HG03045 (cell line): ENCODE measurements around the gene AGBL4.

Experiments
- ATAC-seq: cut with Tn5 transposase; IDR thresholded peaks from one replicate; pipeline ENCODE4 v1.9.1; 2021; ENCODE audit warnings: mild to moderate bottlenecking, moderate library complexity; ENCODE audit not compliant: unreplicated experiment

AGBL4 gene

DNA sequence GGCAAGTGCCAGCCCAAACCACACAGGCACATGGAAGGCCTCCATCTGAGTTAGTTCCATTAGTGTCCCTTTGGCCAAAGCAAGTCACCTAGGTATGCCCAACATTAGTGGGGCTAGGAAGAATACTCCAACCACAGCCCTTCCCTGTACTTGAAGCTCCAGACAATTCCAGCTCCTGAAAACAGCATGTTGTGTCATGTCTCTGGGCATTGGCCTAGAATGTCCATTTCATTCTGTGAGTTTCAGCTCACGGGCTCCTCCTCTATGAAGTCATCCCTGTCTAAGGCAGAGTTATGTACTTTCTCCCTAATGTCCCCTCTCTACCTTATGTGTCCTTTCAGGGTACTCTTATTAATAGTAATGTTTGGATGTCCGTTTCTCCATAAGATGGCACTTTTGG is 1455.3 kb downstream of the AGBL4 start:
- ATAC-seq = no peak

DNA sequence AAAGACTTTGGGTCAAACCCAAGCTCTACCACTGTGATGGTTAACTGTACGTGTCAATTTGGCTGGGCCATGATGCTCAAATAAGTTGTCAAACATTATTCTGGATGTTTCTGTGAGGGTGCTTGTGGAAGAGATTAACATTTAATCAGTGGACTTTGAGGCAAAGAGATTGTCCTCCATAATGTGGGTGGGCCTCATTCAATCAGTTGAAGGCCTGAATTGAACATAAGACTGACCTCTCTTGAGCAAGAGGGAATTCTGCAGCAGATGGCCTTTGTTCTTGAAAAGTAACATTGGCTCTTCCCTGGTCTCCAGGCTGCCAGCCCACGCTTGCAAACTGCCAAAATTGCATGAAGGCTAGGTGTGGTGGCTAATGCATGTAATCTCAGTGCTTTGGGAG is 1457.3 kb downstream of the AGBL4 start:
- no peak for ATAC-seq

DNA sequence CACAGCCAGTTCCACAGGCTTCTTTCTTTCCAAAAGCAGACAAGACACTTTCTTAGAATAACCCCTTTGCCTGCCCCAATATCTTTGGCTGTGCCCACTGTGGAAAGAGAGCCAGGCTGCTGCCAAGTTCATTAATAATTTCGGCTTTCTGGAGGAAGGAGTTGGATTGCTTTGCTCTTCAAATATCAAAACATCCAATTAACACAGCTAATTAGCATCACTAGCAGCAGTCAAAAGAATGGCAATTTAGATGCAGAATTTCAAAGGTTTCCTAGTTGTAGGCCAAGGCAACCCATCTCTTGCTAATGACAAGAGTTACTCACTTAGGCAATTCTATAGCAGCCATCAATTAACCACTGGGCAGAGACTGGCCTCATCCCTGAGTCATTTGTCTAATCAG is 1460.7 kb downstream of the AGBL4 start:
- ATAC-seq = no peak

DNA sequence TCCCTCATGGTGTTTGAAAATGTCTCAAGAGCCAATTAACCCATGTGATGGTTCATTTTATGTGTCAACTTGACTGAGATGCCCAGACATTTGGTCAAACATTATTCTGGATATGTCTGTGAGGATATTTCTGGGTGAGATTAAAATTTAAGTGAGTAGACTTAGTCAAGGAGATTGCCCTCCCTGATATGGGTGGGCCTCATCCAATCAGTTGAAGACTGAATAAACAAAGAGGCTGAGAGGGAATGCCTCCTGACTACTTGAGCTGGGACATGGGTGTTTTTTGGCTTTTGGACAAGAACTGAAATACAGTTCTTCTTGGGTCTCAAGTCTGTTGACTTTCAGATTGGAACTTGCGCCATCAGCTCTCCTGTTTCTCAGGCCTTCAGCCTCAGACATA is 1462.3 kb downstream of the AGBL4 start:
- ATAC-seq = no peak

DNA sequence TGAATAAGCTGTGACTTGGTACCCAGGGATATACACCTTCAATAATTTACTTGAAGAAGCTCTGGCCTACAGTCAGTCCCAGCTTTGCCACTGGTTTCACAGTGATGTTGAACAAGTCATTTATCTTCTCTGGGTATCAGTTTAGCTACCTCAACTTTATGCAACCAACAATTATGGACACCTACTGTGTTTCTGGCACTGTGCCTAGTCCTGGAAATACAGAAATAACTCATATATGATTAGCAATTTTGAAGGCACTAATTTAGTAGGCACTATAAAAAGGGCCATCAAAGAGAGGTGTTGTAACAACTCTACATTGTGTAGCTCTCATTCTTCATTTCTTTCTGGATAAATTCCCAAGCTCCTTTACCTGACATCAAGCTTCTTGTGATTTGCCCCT is 1463.2 kb downstream of the AGBL4 start:
- no peak for ATAC-seq

DNA sequence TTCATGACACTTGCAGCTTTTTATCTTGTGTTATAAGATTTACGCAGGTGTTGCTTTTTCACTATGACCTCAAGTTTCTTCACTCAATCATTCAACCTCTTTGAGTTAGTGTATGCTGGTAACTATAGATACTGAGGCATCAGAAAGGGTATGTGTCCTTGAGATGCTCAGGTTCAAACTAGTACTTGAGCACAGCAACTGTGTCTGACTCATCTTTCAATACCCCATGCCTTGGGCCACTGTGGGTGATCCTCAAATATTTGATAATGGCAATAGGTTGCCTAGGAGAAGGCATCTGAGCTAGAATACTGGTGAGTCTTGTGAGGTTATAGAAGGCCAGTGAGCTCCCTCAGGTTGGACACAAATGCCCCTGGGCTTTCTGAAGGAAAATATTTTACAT is 1463.6 kb downstream of the AGBL4 start:
- ATAC-seq = no peak

DNA sequence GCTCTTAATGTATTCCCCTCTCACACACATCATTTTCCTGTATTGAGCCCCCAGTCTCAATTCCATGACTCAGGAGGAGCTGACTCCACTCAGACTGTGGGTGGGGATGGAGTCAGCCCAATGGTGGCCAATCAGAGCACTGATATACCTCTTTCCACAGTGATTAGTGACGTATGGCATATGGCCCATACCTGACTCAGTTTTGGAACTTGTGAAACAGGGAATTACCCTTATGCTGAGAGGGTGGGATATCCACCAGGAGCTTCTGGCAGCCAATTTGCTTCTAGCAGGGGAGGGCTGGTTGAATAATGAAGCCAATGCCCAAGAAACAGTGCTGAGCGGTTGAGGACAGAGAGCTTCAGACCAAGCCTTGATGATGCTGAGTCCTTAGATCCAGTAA is 1465.4 kb downstream of the AGBL4 start:
- ATAC-seq = no peak

DNA sequence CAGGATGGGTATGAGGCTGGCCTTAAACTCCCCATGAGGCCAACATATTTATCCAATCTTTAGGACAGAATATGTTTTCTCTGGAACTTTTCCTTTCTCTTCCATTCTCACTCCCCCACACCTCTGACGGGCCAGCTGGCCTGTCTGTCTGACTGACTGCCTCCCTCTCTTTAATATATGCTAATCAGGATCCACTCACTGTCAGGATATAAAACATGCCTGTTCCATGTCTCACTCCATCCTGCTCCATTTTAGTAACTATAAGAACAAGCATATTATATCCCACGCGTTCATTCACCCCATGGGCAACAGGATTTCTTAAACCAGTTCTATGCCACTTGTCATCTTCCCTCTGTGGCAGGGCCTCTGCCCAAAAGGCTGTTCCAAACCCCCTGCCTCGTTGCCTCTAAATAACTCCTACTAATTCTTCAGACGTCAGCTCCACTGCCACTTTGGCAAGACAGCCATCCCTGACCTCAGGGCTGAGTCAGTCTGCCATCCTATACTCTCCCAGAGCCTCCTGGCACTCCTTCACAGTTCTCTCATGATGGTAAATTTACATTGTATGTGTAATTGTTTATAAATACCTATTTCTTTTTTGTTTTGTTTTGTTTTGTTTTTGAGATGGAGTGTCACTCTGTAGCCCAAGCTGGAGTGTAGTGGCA is 1467.4 kb downstream of the AGBL4 start:
- no peak for ATAC-seq

DNA sequence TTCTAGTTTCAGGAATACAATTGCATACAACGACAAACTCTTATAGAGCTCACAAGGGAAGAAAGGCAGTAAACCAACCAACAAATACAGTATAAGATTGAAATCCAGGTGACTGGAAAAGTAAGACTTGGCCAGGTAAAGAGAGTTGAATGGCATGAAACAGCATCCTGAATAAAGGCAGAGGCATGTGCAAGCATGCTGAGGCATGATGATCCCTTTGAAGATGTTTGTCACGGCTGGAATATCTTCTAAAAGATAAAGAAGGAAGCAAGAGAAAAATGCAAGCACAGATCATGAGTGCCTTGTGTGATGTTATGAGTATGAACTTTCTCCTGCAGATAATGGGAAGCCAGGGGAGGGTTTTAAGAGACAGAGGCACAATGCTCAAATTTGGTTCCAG is 1468.5 kb downstream of the AGBL4 start:
- no peak for ATAC-seq

DNA sequence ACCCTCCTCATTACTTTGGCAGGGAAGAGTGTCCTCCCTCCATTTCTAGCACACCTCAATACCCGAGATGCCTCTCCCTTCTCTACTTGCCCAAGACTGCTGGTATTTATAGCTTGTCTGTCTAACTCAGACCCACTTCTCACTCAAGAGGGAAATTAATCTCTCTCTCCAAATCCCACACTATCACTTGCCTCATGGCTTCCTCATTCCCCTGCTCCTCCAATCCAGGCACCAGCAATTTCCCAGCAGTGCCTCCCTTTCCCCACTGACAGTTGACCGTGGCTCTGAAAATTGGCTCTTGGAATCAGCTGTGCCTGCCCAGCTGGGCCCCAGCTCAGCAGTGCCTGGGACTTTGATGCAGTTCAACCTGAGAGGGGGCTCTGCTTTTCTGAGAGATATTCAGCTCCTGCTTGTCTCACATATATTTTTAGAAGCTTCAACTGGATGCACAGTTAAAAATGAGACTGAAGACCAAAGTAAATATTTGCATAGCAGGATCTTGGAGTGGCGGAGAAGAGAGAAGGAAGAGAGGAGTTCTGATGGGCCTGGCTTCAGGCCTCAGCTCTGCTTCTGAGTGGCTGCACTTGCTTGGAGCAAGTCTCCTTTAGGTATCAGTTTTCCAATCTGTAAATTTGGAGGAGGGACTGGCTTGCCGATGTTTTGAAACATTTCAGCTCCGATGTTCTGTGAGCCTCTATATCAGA is 1470.7 kb downstream of the AGBL4 start:
- no peak for ATAC-seq

DNA sequence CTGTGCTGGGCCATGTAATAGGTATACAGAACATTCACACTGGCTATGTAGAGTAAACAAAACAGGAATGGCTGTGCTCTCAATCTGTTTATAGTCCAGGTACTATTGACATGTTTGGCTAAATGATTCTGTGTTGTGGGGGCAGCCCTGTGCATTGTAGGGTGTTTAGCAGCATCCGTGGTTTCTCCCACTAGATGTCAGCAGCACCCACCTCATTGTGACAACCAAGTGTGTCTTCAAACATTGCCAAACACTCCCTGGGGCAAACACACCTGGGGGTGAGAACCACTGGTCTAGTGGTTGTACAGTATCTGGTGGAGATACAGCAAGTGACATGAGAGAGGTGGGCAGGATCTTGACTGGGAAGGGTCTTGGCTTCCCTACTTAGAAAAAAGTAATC is 1471.3 kb downstream of the AGBL4 start:
- ATAC-seq = no peak

DNA sequence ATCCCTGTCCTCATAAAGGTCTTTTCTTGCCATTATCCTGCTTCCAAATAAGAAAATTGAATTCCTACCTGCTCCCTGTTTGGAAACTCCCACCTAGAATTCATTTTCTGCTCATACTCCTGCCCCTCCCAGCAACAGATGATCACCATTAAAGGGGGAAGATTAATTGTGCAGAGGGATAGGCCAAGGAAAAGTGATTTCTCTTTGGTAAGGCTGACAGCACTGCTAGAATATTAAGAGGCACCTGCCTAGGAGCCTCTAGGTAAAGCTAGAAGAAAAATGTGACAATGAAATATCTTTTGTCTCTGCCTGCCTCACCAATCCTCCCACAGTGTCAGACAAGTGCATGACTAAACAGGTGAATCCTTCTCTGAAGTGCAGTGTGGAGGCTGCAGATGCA is 1474.8 kb downstream of the AGBL4 start:
- ATAC-seq = no peak

DNA sequence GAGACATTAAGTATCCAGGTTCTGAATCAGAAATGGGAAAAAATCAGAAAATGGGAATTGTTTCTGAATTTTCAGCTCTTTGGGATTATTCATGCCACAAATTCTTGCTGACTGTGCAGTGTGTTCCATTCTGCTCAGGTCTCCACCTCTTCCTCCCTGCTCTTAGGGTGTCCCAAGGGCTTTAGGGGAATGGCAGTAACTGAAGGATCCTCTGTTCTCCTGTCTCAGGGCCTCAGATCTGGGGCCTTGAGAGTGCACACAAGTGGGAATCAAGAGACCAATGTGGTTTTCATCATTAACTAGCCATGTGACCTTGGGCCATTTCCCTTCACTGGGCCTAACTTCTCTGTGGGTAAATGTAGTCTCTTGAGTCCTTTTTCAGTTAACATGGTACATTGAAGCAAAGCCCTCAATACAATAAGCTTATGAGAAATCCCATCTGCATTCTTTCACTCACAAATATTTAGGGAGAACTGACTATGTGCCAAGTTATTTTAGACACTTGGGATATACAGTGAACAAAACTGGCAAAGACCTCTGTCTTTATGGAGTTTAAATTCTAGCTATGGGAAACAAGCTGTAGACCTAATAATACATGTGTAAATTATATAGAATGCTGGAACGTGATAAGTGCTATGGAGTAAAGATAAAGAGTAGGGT is 1476.1 kb downstream of the AGBL4 start:
- no peak for ATAC-seq

DNA sequence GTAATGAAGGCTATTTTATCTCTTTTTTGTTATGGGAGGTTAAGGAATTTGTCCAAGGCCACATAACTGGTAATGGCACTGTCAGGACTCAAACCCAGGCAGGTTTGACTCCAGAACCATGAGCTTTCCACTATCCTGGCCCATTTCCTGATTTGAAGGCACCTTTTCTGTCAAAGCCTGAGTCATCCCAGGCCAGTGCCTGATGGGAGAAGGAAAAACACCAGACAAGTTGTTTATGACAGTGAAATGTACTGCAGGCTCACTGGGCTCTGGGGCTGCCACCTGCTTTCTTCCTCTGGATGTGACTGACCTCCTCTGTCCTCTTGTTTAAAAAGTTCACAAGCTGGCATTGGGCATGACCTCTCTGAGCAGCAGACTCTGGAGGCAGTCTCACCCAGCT is 1479.9 kb downstream of the AGBL4 start:
- ATAC-seq = no peak

DNA sequence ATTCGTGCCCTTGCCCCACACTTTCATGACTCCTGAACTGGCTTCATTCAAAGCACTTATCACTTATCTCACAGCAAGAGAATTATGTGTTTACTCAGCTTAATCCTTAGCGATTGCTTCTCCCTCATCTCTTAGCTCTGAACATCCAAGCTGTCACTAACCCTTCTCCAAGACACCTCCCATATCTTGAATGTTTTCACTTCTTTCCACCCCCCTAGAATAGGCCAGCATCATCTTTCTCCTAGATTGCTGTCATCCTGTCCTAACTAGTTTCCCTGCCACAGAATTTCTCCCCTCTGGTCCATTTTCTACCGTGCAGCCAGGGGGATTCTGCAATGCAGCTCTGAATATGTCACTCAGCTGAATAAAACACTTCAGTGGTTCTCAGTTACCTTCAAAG is 1483.2 kb downstream of the AGBL4 start:
- no peak for ATAC-seq

DNA sequence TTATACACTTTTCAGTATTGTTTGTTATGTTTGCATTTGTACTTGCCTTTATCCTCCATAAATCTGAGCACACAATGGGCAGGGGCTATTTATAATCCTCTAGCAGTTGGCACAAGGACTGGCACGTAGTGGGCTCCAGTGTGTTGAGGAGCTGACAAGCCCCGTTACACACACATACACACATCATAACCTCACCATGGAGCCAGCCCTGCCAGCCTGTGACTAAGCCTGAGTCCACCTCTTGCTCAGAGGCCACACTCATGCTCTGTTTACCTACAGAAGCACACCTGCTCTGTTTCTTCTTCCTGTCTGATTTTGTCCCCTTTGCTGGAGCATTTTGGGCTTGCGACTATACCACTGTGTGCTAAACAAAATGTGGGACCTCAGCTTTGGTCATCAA is 1487.3 kb downstream of the AGBL4 start:
- ATAC-seq = no peak

DNA sequence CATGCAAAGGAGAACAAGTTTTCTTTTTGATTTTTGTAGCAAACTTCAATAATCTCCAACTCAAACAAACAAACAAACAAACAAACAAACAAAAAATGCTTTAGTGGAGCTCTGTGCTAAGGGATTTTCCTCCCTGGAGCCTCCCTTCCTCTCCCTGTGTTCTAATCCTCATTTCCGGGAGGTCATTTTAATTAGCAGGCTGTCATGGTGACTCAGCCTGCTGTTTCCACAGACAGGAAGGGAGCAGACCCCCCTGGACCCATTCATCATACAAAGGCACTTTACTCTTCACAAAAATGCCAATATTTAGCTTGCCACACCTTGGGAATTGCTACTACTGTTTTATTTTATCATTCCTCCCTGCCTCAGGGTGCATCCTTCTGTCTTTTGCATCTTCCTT is 1490.8 kb downstream of the AGBL4 start:
- ATAC-seq = no peak

DNA sequence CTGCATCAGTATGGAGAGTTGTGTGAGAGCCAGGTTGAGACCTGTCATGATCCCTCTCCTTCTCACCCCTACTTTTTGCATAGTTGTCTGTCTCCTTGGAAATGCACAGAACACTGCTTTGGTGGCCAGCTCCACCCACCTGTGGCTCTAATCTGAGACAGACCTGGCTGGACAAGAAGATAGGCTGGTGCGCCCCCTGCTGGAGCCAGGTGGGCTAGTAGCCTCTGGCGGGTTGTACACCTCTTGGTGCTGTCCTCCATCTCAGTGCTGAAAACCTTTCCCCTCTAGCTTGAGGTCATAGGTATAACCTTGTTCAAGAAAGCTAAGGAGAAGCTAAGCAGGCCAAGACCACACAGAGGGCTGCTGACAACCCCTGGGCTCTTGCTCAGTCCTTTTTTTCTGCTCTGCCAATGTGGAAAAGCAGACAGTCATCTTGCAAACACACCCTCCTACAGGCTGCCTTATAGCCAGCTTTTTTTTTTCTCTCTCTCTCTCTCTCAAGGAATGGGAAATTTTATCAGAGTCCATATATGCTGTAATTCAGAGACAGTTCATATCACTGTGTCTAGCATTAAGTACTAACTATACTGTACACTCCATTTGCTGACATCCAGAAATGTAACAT is 1492.9 kb downstream of the AGBL4 start:
- peak; percentile 53 for ATAC-seq

DNA sequence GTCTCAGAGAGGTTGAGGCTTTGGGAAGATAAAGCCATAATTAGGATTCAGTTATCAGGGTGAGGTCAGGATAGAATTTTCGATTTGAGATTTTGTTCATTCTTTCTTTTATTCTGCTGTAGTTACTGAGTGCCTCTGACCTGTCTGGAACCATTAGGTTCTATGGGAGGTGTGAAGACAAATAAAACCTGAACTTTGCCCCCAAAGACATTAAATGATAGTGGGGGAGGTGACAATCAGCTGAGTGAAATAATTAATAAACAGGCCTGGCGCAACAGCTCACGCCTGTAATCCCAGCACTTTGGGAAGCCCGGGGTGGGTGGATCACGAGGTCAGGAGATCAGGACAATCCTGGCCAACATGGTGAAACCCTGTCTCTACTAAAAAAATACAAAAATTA is 1496.7 kb downstream of the AGBL4 start:
- ATAC-seq = no peak

DNA sequence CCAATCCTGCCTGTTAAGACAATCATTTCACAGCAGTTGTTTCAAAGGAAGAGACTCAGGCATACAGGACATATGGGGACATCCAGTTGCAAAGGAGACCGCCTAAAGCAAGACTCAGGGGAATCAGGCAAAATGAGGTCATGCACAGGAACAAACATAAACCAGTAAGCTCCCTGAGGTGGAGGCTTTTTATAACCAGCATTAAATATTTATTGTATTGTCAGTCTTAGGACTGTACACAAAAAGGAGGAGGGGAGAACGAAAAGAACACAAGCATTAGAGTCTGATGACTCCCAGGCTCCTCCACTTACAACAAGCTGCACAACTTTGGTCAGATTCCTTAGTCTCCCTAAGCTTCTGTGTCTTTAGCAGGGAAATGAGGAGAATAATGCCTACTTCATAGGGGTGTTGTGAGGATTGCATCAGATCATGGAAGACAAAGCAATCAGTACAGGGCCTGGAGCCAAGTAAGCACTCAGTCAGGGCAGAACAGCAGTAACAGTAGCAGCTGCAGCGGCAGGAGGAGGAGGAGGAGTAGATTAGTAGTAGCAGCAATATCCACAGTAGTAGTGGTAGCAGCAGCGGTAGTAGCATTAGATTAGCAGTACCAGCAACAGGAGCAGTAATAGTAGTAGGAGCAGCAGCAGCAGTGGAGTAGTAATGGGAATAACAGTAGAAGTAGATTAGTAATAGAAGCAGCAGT is 1497.6 kb downstream of the AGBL4 start:
- ATAC-seq = no peak

DNA sequence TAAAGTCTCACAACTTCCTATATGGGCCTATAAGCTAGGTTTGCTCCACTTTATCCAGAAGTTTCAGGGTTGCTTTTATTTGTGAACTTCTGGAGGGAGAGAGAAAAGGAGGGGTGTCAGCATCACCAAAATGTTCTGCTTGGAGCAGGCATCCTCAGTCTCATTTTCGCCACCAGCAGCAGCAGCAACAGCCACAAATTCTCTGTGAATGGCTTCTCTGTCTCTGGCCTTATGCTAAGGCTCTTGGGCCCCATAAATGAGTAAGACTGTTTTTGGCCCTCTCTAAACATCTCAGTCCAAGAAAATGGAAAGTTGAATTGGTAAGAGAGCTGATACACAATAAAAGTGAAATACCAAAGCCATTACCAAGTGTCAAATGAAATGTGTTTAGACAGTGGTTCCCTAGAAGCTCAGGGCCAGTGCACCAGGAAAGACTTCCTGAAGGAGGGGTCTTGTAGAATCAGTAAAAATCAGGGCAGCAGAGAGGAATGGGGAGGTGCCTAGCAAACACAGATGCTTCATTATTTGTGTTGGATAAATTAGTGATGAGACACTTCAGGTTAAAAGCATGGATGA is 1498.8 kb downstream of the AGBL4 start:
- ATAC-seq = no peak
